Activated naive CD4-positive, alpha-beta T cell treated with anti-CD3 and anti-CD28 coated beads, Interleukin-2, amount 50 U/mL, for 16 hours (primary cell): Measurements from ENCODE around the gene DGKB.

Experiments used
- DNase-seq: peaks from one replicate; pipeline ENCODE4 v3.0.0-alpha.2; 2020

The DGKB gene

GRCh38 chr7:14271441-14271840 lies 631.1 kb downstream of the DGKB start:
- DNase-seq = no peak

- DNase-seq = no peak
These were observed 632.5 kb downstream of the DGKB start for GRCh38 chr7:14270099-14270498.

DNA sequence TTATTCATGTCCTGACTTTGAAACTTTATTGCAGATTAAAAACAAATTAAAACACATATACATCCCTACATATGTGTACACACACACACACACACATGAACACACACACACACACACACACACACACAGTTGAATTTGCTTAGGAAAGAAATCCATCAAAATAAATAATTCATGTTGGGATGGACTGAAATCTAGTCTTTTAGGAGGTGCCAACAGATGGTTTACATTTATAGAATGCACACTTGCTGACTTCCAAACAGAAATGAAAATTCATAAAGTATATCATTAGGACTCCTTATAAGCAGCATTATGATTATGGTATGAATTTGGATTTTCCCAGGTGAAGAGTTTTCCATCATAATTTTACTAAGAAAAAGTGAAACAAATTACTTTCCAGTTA lies 642.5 kb downstream of the DGKB start:
- no peak for DNase-seq

DNA sequence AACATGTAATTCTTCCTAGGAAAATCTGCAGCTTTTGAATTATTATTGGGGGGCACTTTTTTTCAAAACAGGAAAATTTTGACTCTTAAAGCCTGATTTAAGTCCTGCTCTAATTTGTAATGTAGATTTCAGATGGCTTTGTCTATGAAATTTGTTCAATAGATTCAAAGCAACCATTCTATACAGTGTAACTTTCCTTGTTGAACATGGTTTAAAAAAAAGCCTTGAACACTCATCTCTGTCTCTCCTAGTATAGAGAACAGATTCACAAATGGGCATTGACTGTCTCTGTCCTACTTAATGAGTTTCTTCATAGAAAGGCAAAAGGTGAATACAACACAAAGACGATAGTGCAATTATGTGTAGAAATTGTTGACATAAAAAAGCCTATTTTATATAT lies 643.7 kb downstream of the DGKB start:
- DNase-seq = no peak

DNA sequence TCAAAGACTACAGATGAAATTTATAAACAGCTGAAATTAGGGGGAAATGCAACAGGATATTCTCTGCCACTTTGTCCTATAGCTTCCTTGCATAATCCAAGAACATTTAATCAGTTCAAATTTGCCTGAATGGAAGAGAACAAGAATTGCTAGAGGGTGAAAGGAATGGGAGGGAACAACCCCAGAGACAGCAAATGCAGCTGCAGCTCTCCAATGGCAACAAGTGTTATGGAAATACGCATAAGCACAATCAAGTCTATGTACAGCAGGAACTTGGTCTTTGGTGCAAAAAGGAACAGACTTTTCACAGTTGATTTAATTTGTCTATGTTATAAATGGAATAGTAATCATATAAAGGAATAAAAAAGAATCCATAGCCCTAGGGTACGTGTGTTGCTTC lies 644.1 kb downstream of the DGKB start:
- no peak for DNase-seq

DNA sequence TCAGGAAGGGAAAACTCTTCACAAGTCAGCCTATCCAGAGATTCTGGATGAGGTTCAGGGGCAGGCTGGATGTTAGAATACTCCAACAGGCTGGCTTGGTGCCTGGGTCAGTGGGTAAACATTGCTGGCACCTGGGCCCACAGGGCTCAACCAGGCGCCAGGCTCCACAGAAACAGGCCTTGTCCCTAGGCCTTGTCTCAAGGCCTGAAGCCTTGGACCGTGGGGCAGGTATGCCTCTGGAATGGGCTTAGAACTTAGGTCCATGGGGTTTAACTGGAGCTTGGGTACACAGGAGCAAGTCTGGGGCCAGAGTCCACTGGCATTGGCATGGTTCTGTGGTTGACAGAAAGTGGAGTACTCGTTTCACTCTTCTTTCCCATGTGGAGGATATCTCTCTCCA lies 650.1 kb downstream of the DGKB start:
- DNase-seq = no peak

GRCh38 chr7:14242175-14242574 lies 660.4 kb downstream of the DGKB start:
- DNase-seq = no peak

DNA sequence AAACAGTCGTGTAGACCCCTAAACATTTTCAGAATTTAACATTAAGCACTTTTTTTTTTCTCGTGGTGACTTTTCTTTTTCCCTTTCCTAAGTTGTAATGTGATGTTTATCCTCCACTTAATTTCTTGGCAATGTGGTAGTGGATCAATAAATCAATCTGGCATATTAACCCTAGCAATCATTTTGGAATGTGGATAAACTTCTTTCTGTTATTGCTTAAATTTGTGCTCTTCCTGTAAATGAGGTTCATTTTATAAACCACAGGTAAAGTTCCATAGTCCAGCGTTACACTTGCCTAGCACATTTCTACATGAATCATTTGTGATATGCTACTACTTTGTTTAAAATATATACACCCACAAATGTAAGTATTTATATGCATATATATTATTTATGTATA lies 665.7 kb downstream of the DGKB start:
- no peak for DNase-seq

DNA sequence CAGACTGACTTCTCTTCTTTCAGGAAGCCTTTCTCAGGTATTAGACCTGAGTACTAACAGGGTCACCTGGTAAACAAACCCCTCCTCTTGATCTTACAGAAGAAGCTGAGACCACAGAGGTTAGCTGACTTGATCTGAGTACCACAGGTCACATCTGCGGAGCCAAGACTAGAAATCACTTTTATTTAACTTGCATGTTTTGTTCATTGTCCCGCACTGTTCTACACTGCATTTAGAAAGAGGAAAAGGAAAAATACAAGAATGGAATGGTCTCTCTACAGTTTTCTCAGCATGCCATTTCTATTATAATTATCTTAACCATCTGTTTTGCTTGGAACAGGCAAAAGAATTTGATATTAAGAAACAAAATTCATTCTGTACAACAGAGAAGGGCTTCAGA lies 667.5 kb downstream of the DGKB start:
- DNase-seq = no peak

GRCh38 chr7:14233868-14234369 lies 668.6 kb downstream of the DGKB start:
- no peak for DNase-seq

DNA sequence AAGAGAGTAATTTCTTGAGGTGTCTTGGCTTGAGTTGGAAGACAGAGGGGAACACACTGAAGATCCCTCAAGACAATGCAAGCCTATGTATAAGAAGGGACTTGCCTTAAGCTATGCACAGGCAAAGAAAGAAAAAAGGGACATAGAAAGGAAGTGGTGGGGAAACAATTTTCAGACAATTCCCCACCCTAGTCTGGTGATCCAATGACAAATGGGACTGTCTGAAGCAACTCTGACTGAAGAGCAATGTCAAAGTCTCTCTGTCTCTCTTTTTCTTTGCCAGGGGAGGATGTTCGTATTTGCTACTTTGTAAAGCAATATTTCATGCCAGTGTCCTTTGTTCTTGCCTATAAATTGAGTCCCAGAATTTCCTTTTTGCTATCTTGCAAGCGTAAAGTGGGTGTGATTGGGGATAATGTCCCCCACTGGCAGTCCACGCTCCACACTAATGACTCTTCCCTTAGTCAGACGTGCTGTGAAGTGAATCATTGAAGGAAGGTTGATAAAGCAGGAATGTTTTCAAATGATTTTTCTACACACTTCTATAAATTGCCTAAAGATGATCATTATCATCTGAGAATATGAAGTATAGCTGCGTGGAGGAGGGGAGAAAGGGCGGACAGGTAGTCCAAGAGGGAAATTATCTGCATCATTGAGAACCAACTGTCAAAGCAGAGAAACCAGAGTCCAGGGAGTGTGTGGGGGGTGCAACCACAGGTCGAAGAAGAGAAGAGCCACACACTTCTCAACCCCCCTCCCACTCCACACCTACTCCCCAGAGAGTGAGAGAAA lies 669.3 kb downstream of the DGKB start:
- no peak for DNase-seq

GRCh38 chr7:14229047-14229446 lies 673.5 kb downstream of the DGKB start:
- DNase-seq = no peak

DNA sequence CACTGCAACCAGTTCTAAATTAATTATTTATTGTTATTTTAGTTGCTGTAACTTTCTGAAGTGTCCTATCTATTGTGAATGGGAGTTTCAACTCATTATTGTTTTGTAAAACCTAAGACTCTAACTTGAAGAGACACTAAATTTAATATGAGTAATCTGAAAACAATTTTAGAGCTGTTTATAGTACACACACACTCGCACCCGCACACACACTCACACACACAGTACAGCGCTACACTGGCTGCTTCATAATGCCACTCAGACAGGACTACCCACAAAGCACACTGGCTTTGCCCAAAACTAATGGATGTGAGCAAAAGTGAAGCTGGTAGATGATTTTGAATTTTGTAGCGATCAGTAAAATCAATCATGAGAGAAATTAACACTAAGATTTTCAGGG lies 674.2 kb downstream of the DGKB start:
- DNase-seq = no peak

DNA sequence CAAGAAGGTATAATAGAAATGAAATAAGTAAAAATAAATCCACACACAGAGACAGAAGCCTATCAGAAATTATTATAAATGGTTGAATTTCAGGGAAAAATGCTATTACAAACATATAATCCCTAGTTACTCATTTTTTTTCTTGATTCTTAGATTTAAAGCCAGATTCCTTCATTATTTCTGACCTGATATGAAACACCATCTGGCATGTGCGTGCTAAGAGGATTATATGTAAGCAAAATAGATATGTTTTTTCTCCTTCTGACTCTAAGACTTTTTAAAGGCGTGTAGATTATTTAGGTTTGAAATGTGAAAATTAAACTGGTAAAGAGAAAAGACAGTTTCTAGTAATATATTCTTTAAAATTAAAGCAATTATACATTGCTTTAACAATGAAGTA lies 676.4 kb downstream of the DGKB start:
- no peak for DNase-seq

DNA sequence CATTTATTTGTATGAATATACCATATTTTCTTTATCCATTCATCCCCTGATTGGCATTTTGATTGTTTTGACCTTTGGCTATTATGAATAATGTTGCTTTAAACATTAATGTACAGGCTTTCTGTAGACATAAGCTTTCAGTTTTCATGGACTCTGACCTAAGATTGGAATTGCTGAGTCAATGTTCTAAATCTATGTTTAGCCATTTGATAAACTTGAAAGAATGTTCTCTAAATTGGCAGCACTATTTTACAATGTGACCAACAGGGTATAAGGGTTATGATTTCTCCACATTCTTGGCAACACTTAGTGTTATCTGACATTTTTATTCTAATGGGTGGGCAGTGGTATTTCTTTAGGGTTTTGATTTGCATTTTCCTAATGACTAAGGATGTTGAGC lies 683.4 kb downstream of the DGKB start:
- no peak for DNase-seq

DNA sequence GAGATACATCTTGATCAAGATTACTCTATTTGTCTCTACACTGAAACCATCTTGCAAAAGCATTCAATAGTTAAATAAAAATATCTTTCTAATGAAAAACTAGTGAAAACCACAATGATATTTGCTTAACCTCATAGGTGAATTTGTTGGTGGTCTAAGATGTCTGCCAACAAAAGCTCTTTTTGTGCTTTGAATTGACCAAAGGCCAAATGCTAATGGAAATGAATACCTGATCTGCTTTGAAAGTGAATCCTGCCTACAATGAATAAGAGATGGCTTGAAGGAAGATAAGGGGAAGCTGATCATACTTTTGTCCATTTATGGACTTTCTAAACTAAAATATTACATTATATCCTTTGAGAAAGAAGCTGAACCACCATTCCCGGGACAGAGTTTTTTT lies 684.2 kb downstream of the DGKB start:
- DNase-seq = no peak

DNA sequence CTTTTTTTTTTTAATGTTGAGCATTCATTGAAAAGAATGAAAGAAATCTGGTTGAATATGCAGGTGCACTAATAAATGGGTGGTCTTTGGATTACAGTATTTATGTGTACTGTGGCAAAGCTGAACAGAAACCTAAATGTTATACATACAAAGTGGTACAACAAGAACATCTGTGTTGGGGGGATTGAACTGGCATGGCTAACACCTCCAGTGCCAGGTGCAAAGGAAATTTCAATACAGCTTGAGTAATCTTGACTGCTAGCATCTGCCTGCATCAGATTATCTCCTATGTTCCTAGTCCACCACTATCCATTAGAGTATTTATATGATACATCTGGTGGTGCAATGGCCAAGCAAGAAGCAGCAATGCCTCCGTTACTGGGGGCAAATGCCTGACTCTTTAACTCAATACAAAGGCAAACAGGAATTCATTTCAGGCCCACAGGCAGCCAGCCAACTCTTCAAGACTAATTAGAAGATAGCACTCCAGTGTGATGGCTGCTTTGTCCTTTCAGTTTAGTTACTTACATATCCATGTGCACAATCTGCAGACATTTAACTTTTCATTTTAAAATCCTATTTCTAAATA lies 692.6 kb downstream of the DGKB start:
- no peak for DNase-seq

GRCh38 chr7:14207711-14208110 lies 694.8 kb downstream of the DGKB start:
- no peak for DNase-seq

DNA sequence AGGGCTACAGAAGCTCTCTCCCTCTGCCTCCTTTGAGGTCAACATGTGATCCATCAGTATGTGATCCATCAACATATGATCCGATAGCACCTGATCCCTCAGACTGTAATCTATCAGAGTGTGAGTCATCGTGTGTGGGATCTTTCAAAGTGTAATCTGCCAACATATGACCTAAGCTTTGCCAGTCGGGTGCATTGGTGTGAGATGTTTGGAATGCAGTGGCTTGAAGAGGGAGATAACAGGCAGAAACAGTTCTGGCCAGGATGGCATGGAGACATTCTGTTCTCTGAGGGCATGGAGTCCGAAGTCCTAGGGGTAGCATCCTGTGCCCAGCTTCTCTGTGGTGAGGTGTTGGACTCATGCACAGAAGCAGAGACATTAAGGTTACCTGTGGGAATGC lies 695.4 kb downstream of the DGKB start:
- no peak for DNase-seq

DNA sequence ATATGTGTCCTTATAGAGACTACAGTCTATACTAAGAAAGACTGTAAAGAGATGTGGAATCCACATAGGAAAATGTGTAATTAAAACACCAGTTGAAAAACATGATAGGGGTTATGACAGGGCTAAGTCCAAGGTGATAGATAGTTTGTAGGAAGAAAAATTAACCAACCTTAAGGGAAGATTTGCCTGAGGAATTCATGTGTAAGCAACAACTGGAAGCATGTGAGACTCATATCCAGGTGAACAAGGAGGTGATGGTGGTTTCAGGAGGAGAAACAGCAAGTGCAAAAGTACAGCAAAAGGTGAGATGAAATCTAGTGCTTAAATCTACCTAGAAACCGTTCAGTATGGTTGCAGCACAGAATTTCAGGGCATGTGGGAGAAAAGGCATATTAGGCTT lies 696.4 kb downstream of the DGKB start:
- DNase-seq = no peak

DNA sequence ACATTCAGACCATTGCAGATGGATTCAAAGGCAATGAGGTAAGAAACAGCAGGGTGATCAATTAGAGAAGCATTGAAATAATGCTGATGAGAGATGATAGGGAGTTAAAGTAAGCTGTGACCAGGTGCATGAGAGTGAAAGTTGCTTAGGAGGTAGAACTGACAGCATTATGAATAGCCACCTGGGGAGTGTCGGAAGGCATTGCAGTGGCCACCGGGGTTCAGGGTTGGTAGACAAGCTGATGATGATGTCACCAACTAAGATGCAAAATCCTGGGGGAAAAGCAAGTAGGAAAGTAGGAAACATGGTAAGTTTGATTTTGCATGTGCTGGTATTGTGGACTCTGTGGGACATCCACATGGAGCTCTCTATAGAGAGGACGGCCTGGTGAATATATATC lies 701.2 kb downstream of the DGKB start:
- no peak for DNase-seq

DNA sequence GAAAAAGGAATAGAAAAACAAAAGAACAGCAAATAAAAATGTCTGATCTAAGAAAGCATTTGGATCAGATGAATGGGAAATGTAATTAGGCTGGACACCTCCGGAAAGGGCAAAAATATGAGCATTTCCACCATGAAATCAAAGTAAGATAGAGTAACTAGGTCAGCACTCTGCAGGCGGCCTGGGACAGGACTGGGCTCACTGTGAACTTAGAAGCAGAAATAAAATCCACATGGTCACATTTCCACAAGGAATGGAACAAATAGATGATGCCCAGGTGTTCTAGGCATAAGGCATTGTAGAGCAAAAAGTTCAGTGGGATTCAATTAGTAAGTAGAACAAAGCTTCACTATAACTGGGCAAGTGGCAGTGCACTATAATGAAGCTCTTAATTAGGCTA lies 703.2 kb downstream of the DGKB start:
- no peak for DNase-seq

DNA sequence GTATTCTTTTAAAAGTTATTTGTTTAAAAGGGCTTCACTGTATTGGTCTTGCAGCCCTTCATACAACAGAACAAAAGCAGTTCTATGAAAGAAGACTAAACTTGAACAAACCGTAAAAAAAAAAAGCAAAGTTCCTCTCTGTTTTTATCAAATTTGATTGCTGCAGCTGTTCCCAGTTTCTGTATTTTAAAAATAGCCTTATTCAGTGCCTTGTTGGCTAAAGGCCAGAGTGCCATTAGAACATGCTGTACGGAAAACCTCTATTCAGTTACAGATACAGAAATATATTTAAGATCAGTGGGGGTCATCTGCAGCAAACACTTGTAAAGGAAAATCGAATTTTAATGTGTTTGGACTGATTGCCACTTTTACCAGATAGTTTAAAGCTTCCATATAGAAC lies 705.3 kb downstream of the DGKB start:
- DNase-seq = no peak

- DNase-seq = no peak
These were observed 706.0 kb downstream of the DGKB start for GRCh38 chr7:14196555-14196954.

DNA sequence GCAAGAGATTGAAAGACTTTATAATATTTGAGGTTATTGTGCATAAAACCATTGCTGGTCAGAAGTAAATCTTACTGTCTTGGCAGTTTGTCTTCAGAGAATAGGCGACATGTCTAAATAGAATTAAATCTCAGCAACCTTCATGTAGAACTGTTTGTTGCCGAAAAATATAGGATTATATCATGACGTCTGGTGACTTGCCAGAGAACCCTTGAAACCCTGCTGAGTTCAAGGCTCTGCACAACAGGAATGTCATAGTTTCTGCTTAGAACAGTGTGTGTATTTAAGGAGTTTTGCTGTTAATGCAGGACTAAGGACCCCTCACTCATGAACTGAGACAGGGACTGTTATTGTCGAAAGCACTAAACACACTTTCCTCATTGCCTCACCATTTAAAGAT lies 706.7 kb downstream of the DGKB start:
- no peak for DNase-seq
